ENCODE data around the gene CALML4. TPM values are rescaled to one million over a fixed set of nuclear protein-coding genes. Genes with fewer than 3 reads are reported as not detected.

CALML4 gene
- total and polyA plus RNA-seq, 2 experiments from 2014 or later: 13.4 to 16.2 TPM

Other genes starting within 250 kb of the CALML4 start
- gene PIAS1, start 151.0 kb downstream of the CALML4 start, total RNA-seq (2014; rRNA removed; shearing (Covaris generic)): 20.0 and 32.1 TPM in 2 replicates
- gene PIAS1, start 151.0 kb downstream of the CALML4 start, polyA plus RNA-seq (2016; fragmentation: Nextera tagmentation; extraction: Ambion mirVana): 23.3 and 30.7 TPM in 2 replicates
- gene CLN6, start 24.4 kb upstream of the CALML4 start, total RNA-seq (2014; rRNA removed; shearing (Covaris generic)): 69.5 and 87.4 TPM in 2 replicates
- gene CLN6, start 24.4 kb upstream of the CALML4 start, polyA plus RNA-seq (2016; fragmentation: Nextera tagmentation; extraction: Ambion mirVana): 20.0 and 20.7 TPM in 2 replicates
- 82.0 and 82.4 TPM in 2 replicates for gene FEM1B, start 72.4 kb upstream of the CALML4 start, total RNA-seq (2014; rRNA removed; shearing (Covaris generic))
- 11.6 and 13.0 TPM in 2 replicates for gene FEM1B, start 72.4 kb upstream of the CALML4 start, polyA plus RNA-seq (2016; fragmentation: Nextera tagmentation; extraction: Ambion mirVana)
- gene ITGA11, start 226.8 kb upstream of the CALML4 start, total RNA-seq (2014; rRNA removed; shearing (Covaris generic)): 0.03 TPM in 1 of 2 replicates, not detected in the other
- 0.14 and 0.40 TPM in 2 replicates for gene ITGA11, start 226.8 kb upstream of the CALML4 start, polyA plus RNA-seq (2016; fragmentation: Nextera tagmentation; extraction: Ambion mirVana)